ENCODE measurements around the gene PGAP3. TPM values are rescaled to one million over a fixed set of nuclear protein-coding genes. Genes with fewer than 3 reads are reported as not detected.
A peak's percentile ranks its signal among the peaks of the same experiment; 100 is the strongest.
"Not testable (repeated sequence)": the region's sequence is repeated elsewhere in the genome, so short reads cannot be mapped to it uniquely, and the experiment has no call there.

The PGAP3 gene
- total RNA-seq, 1 donor from 2014 or later = 36.8 TPM

DNA sequence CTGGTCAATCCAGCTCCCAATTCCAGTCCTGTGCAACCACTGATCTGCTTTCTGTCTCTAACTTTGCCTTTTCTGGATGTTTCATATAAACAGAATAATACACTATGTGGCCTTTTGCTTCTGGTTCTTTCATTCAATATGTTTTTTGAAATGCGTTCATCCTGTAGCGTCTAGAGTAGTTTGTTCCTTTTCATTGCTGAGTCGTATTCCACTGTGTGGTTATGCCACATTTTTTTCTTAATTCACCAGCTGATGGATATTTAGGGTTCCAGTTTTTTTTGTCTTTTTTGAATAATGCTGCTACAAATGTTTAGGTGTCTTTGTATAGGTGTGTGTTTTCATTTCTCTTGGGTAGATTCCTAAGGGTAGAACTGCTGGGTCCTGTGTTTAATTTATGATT lies 44.7 kb upstream of the PGAP3 start:
- Mint-ChIP-seq H3K36me3 (peaks cover 2% of the 10 kb centered on the region), H3K4me3 (no peak overlapping the region), H3K9me3 (no peaks in the 10 kb centered on the region), H3K27me3 (ENCODE audit: low read depth) (peaks cover 13% of the 10 kb centered on the region), H3K27ac (peak overlapping the region; percentile 70), H3K4me1 (peaks cover 19% of the 10 kb centered on the region)
- DNase-seq (ENCODE audit: low spot score in 2 of 2, unreplicated experiment in 2 of 2) = no peak
- no peak for TF ChIP-seq CTCF (IDR thresholded peaks at IDR 0.05; ENCODE audit: unreplicated experiment)

DNA sequence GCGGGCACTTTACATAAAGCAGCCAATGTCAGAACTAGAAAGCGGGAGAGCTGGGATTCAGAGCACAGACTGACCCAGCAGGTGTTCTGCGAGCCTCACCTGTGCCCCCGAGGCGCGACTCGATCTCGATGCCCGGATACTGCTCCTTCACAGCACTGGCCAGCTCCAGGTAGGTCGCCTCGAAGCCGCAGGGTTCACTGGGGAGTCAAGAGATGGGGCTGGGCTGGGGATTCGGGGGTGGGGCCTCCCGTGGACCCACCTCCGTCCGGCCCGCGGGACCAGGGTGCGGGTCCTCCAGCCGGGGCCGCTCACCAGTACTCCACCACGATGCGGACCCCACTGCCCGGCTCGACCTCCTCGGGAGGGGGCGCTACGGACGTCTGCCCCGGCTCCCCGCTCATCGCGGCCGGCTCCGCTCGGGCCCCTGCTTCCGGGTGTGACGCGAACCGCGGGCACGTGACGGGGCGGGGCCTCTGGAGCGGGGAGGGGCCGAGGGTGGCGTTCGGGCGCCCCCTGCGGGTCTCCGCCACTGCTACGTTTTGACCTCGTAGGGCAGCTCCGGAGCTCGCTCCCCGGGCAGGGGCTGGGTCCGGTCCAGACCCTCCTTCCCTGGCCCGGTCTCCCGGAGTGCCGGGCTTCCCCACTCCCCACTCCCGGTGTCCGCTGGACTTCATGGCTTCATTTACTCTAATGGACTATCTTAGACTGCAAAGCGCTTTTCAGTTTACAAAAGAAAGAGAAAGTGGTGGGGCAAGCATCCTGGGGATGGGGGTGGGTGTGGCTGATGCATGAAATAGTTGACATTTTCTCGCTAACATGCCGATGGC lies 42.5 kb upstream of the PGAP3 start, which contains the start of gene MIEN1:
MIEN1 (minus strand) TSS at position 438 of the 827 bp plus-strand sequence; CDS start at position 401, 37 bp downstream.
- Mint-ChIP-seq H3K4me3 (peak within 1 kb of the TSS; percentile 87), H3K27me3 (ENCODE audit: low read depth) (no peaks in the 10 kb centered on the region), H3K4me1 (peaks cover 5% of the 10 kb centered on the region), H3K36me3 (peaks cover 9% of the 10 kb centered on the region), H3K9me3 (no peaks in the 10 kb centered on the region), H3K27ac (peak within 1 kb of the TSS; percentile 94)
- peak; percentile 94 to 97 for DNase-seq (ENCODE audit: low spot score in 2 of 2, unreplicated experiment in 2 of 2)
- peak; percentile 88 for TF ChIP-seq CTCF (IDR thresholded peaks at IDR 0.05; ENCODE audit: unreplicated experiment)

- no peaks in the 10 kb centered on the region for H3K27me3 Mint-ChIP-seq (ENCODE audit: low read depth)
- peaks cover 5% of the 10 kb centered on the region for H3K4me1 Mint-ChIP-seq
- DNase-seq (ENCODE audit: low spot score in 2 of 2, unreplicated experiment in 2 of 2) = no peak
- no peaks in the 10 kb centered on the region for H3K9me3 Mint-ChIP-seq
- peaks cover 14% of the 10 kb centered on the region for H3K36me3 Mint-ChIP-seq
- TF ChIP-seq CTCF (IDR thresholded peaks at IDR 0.05; ENCODE audit: unreplicated experiment) = no peak
- peak overlapping the region; percentile 87 for H3K4me3 Mint-ChIP-seq
- peak overlapping the region; percentile 94 for H3K27ac Mint-ChIP-seq
These were observed 41.5 kb upstream of the PGAP3 start for GRCh38 chr17:39729280-39729851.

GRCh38 chr17:39727556-39727955 lies 39.7 kb upstream of the PGAP3 start:
- DNase-seq (ENCODE audit: low spot score in 2 of 2, unreplicated experiment in 2 of 2) = no peak
- no peaks in the 10 kb centered on the region for H3K27me3 Mint-ChIP-seq (ENCODE audit: low read depth)

GRCh38 chr17:39726617-39727016 lies 38.8 kb upstream of the PGAP3 start:
- no peaks in the 10 kb centered on the region for H3K27me3 Mint-ChIP-seq (ENCODE audit: low read depth)
- DNase-seq (ENCODE audit: low spot score in 2 of 2, unreplicated experiment in 2 of 2) = no peak
- H3K27ac Mint-ChIP-seq = no peak overlapping the region
- H3K9me3 Mint-ChIP-seq = no peaks in the 10 kb centered on the region
- TF ChIP-seq CTCF (IDR thresholded peaks at IDR 0.05; ENCODE audit: unreplicated experiment) = no peak
- peaks cover 24% of the 10 kb centered on the region for H3K36me3 Mint-ChIP-seq
- H3K4me1 Mint-ChIP-seq = peaks cover 5% of the 10 kb centered on the region
- no peak overlapping the region for H3K4me3 Mint-ChIP-seq

More at GRCh38 chr17:39727556-39727955, 39.7 kb upstream of the PGAP3 start:
- Mint-ChIP-seq H3K4me3 (no peak overlapping the region), H3K9me3 (no peaks in the 10 kb centered on the region), H3K36me3 (peaks cover 23% of the 10 kb centered on the region), H3K27ac (no peak overlapping the region), H3K4me1 (peaks cover 5% of the 10 kb centered on the region)
- no peak for TF ChIP-seq CTCF (IDR thresholded peaks at IDR 0.05; ENCODE audit: unreplicated experiment)

DNA sequence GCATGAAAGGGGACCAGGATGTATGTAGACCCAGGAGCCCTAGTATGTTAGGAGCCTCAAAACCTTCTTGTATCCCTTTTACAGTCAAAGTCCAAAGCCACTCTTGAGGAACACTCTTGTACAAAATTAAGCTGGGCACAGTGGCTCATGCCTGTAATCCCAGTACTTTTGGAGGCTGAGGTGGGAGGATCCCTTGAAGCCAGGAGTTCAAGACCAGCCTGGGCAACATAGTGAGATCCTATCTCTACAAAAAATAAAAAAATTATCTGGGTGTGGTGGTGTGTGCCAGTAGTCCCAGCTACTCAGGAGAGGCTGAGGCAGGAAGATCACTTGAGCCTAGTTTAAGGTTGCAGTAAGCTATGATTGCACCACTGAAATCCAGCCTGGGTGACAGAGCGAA lies 38.1 kb upstream of the PGAP3 start:
- not testable (repeated sequence) for H3K4me1 Mint-ChIP-seq; H3K4me3 Mint-ChIP-seq; H3K9me3 Mint-ChIP-seq; H3K27me3 Mint-ChIP-seq (ENCODE audit: low read depth); DNase-seq (ENCODE audit: low spot score in 2 of 2, unreplicated experiment in 2 of 2)
- peak overlapping the region; percentile 9 for H3K27ac Mint-ChIP-seq
- H3K36me3 Mint-ChIP-seq = peaks cover 26% of the 10 kb centered on the region

All from mesothelial cell of epicardium (in vitro differentiated cells).